ENCODE data around the gene CDH4.

DNA sequence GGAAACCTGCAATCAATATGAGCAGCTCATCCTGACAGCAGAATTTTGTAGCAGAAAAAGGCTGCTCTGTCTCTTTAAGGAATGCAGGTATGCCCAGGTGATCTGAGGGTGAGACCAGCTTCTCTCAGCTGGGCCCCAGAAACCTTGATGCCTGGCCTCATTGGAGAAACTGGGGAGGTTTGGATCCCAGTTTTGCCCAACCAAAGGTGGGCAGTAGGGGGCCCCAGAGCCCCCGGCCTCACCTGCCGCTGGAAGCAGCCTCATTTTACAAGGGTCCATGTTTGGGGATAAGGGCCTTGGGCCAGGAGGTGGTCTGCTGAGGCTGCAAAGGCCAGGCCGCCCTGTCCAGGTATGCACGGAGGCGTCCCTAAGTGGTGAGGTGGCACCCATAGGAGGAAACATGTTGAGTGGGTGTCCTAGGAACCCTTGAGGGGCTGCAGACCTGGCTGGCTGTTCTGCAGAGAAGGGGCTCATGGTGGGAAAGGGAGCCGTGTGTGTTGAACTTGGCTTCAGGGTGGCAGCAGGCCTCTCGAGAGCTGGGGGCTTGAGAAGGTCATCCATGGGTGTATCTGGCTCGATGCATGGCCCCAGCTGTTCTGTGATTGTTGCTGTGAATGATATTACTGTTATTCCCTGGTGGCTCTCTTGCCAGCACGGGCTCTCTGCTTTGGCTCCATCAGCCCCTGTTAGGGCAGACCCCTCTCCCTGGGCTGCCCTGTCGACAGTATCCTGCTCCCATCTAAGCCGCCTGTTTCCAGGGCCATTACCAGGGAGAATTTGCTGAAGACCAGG, 208.4 kb downstream of the CDH4 start:
- TF ChIP-seq POLR2A (IDR thresholded peaks at IDR 0.05; ENCODE audit: low read depth, low read length) (no peak), CTCF (IDR thresholded peaks at IDR 0.05; ENCODE audit: extremely low read depth in 1 of 2, insufficient read depth in 1 of 2, low read depth in 1 of 2, low read length in 2 of 2) (no peak), EZH2 (IDR thresholded peaks at IDR 0.05; ENCODE audit: borderline replicate concordance, low read depth, low read length, severe bottlenecking) (no peak), GATA2 (IDR thresholded peaks at IDR 0.05; ENCODE audit: insufficient read depth, insufficient read length, low read depth, low read length) (no peak), POLR2AphosphoS5 (IDR thresholded peaks at IDR 0.05; ENCODE audit: insufficient read depth, low read depth, low read length) (no peak), MYC (IDR thresholded peaks at IDR 0.05; ENCODE audit: low read depth, low read length) (no peak), MAX (IDR thresholded peaks at IDR 0.05; ENCODE audit: insufficient read depth, insufficient read length) (no peak)

All from endothelial cell of umbilical vein (primary cell).